ENCODE data around the gene HYCC1.

The HYCC1 gene

DNA sequence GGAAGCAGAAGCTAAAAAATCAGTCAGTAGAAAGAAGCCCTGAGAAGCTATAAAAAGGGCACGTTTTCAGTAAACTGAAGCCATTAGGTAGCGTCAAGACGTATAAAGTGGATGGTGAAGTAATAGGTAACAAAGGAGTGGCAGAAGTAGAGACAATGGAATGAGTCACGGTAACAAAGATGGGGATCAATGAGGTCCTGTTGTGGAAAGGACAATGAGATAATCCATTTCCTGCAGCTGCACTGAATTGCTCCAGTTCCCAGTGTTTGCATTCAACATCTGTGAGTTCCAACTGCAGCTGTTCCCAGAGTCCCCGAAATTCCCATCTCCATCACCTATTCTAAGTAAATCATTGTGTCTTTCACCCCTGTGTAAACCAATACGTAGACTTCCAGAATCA, 4.8 kb upstream of the HYCC1 start:
- in situ Hi-C loops (cut with MboI; ENCODE audit: low pct_unique_long_range_greater_than_20kb, low sequenced_read_pairs) = no loop called here
- no peak for DNase-seq

DNA sequence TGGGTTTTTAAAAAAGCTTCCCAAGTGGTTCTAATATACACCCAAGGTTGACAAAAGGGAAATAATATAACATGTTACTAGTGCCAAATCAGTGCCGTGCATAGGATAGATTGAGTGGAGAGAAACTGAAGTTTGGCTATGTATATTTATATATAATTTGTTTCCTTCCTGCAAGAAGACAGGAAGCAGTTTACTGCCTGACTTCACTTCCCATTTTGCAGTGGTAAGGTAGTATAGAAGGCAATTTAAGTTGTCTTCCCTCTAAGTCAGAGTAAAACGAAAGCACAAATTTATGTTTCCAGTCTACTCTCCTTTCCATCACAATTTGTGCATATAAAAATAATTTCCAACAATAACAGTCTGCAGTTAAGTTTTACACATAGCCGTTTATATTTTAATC, 3.4 kb upstream of the HYCC1 start:
- in situ Hi-C loops (cut with MboI; ENCODE audit: low pct_unique_long_range_greater_than_20kb, low sequenced_read_pairs) = no loop called here
- DNase-seq = peak; percentile 61

DNA sequence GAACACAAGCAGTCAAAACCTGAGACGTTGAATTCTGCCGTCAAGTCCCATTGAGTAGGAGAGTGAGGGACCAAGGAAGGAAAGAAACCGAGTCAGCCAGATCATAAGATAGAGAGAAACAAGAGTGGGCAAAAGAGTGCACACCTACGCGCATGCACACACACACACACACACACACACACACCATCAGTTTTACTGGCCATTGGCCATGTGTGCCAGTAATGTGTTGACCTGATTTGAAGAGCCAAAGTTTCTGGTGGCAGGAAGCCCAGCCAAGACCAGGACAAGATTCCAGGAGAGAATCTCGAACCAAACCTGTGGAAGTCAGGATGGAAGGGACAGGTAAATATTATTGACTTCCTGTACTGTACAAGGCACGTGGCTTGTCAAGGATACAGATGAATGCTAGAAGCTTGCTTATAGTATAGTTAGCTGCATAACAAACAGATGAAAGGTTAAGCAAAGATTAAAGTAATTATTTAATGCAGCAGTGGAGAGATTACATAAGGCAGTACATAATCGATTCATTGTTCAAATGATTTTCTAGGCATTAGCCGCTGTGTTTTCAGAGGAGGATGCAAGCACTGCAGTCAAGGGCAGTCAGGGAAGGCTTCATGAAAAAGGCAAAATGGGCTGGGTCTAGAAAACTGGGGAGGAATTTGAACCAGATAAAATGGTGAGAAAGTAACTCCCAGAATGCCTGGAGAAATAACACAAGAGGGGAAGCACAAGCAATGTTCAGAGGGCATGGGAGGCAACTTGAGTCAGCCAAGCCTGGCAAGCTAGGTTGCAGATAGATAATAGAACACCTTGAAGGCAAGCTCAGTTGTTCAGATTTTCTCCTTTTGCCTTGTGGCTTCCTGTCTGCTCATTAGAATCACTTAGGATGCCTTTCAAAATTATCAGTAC, 2.7 kb upstream of the HYCC1 start:
- DNase-seq = no peak
- in situ Hi-C loops (cut with MboI; ENCODE audit: low pct_unique_long_range_greater_than_20kb, low sequenced_read_pairs) = no loop called here

DNA sequence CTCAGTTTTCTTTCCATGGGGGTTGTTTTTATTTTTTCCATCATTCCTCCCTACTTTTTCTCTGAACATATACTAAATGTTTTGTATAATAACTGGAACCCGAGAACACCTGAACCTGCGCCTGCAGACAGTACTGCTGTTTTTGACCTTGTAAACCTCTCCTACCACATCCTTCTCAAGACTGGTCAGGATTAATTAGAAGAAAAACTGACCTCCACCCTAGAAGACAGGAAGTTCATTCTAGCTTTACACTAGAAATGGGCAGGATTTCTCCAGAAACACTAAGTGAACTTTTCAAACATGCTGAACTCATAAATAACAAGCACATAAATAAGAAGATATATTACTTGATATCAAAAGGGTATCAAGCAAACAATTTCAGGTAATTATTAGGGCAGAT, 751 bp upstream of the HYCC1 start:
- in situ Hi-C loops (cut with MboI; ENCODE audit: low pct_unique_long_range_greater_than_20kb, low sequenced_read_pairs) = no loop called here
- peak; percentile 8 for DNase-seq

DNA sequence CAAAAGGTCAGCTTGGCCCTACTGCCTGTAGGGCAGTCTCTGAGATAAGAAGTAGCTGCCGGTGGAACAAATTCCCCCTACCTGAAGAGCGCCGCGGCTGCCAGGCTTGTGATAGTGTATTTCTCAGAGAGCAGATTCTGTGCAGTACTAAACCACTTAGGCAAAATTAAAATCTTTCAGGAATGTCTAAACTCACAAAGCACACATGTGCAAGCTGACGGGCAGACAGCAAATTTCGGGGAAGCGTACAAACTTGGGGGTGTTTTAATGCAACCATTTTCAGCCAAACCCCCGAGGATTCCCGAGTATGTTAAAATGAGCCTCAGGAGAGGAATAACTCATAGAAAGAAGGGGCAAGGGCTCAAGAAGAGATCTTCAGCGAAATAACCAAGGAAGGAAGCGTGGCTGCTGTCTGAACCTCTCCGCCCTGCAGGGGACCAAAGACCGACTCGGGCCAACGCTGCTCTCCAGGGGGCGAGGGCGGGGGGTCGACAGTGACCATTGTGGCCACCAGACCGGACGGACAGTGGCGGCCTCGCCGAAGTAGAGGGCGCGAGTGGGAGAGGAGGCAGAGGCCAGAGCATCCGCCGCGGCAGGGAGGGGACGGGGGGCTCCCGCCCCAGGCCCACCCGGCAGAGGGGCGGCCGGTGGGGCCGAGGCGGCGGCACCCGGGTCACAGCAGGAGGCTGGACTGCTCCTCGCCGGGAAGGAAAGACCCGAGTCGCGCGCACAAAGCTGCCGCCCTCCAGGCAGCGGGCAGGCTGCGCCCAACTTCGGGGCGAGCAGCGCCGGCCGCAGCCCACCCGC, 819 bp downstream of the HYCC1 start:
- DNase-seq = peak; percentile 53
- in situ Hi-C loops (cut with MboI; ENCODE audit: low pct_unique_long_range_greater_than_20kb, low sequenced_read_pairs) = no loop called here

DNA sequence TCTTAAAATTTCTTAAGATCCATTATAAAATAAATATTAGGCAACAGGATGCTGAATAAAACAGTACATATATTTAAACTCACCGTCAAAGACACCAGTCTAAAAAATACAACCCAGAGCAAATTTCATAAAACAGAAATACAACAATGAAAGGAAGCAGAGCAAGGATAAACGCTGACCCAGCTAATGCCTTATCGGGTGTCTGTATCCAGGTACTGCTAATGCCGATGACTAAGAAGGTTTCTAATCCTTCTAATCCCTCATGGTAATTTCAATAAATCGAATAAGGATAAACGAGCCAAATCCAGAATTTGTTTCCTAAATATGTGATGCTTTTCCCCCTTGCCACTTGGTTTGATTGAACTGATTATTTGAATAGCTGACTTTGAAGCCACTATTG, 1.7 kb downstream of the HYCC1 start:
- DNase-seq = no peak
- in situ Hi-C loops (cut with MboI; ENCODE audit: low pct_unique_long_range_greater_than_20kb, low sequenced_read_pairs) = no loop called here

DNA sequence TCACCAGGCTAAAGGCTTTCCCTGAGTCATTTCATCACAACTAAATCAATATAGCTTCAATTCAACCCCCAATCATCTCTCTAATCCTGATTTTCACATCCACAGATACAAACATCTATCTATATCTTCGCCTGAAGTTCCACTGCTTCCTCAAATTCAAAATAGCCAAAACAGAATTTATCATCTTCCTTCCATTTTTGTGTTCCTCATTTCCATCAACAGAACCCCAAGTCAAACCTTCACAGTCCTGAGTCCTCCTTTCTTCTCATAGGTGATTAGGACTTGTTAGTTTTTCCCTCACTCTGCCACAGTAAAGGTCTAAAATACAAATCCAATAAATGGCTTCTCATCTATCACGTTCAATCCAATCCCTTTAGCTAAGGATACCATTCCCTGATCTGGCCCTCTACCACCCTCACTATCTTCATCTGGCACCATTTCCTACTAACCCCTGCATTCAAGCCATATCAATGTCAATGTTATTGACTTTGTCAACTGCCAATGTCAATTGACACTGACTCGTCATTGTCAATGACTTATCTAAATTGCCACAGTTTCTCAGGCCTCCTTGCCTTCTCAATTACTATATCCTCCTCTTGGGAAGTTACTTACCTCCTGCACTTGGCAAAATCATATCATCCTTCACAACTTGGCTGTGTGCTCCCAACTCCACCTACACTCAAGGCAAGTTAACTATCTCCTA, 2.6 kb downstream of the HYCC1 start:
- DNase-seq = peak; percentile 57
- in situ Hi-C loops (cut with MboI; ENCODE audit: low pct_unique_long_range_greater_than_20kb, low sequenced_read_pairs) = no loop called here

DNA sequence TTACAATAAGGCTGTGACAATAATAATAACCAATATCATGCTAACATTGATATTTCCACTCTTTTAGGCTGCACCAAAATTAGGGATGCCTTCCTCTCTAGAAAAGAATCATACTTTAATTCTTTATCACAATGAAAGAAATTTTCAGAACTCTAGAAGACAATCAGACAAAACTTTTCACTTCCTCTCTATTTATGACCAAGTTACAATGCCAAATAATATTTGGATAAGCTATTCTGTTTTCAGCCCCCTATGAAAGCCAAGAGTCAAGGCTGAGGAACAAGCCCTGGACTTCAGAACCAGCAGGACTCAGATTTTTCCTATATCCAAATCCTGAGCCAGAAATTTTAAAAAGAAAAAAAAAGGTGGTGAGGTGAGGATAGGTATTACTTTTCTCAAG, 4.6 kb downstream of the HYCC1 start:
- in situ Hi-C loops (cut with MboI; ENCODE audit: low pct_unique_long_range_greater_than_20kb, low sequenced_read_pairs) = no loop called here
- DNase-seq = no peak

DNA sequence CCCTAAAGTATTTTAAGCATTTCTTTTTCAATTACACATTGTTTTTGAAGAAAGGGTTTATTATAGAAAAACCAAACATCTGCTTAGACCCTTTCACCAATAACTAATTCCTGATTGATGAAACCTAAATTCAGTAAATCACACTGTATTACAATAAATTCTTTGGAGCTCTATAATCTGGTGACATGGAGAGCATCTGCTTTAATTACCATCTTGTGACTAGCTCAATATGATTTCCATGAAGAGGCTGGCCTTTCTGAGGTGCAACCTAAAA, 9.7 kb downstream of the HYCC1 start:
- in situ Hi-C loops (cut with MboI; ENCODE audit: low pct_unique_long_range_greater_than_20kb, low sequenced_read_pairs) = no loop called here
- DNase-seq = no peak

DNA sequence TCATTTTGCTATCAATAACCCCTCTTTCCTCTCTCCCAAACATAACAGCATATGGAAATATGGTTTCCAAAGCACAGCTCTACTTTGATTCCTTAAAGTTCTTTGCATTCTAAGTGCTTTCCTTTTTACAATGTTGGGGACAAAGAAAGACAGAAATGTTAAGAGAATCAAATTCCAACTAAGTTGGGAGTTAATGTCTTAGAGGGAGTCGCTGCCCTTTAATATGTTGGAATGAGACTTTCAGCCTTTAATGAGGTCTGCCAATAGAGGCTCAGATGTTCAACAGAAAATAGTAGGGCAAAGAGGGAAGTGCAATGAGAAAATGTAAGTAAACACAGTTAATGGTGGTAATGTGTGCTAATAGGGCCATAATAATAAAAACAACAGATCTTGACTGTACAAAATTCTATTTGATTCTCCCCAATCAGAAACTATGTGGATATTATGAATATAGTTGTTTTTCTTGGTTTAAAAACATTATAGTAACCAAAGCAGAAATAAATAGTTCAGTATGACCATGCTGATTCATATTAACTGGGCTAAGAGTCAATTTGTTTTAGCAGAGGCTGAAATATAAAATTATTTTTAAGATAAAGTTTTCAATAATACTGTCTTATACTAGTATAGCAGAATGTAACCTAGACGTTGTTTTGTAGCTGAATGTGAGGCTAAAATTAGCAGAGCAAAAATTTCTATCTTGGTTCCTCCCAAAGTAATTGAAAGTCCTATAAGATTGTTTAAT, 10.3 kb downstream of the HYCC1 start:
- in situ Hi-C loops (cut with MboI; ENCODE audit: low pct_unique_long_range_greater_than_20kb, low sequenced_read_pairs) = no loop called here
- no peak for DNase-seq

DNA sequence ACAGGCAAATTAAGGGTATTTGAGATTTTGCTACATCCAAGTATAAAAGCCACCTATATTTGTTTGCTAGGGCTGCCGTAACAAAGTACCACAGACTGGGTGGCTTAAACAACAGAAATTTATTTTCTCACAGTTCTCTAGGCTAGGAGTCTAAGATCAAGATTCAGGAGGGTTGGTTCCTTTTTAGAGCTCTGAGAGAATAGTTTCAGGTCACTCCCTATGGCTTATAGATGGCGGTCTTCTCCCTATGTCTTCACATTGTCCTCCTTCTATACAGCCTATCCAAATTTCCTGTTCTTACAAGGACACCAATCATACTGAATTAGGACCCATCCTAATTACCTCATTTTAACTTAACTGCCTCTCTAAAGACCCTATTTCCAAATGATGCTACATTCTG, 11.2 kb downstream of the HYCC1 start:
- no peak for DNase-seq
- in situ Hi-C loops (cut with MboI; ENCODE audit: low pct_unique_long_range_greater_than_20kb, low sequenced_read_pairs) = no loop called here

DNA sequence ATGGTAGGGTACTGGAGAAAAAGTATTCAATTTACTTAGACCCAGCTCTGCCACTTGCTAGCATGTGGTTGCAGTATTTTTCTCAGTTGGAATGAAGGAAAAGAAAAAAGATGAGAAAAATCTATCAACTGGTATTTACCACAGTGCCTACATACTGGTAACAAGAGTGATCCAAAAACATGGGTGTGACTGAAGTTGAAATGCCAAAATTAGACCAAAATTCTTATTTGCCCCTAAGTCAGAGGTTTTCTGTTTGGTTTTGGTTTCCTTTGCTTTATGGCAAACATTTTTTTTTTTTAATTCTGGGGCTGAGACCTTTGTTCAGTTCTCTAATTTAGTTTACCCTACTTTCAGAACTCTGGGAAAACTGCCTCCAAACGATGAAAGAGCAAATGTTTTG, 12.3 kb downstream of the HYCC1 start:
- DNase-seq = no peak
- in situ Hi-C loops (cut with MboI; ENCODE audit: low pct_unique_long_range_greater_than_20kb, low sequenced_read_pairs) = no loop called here

DNA sequence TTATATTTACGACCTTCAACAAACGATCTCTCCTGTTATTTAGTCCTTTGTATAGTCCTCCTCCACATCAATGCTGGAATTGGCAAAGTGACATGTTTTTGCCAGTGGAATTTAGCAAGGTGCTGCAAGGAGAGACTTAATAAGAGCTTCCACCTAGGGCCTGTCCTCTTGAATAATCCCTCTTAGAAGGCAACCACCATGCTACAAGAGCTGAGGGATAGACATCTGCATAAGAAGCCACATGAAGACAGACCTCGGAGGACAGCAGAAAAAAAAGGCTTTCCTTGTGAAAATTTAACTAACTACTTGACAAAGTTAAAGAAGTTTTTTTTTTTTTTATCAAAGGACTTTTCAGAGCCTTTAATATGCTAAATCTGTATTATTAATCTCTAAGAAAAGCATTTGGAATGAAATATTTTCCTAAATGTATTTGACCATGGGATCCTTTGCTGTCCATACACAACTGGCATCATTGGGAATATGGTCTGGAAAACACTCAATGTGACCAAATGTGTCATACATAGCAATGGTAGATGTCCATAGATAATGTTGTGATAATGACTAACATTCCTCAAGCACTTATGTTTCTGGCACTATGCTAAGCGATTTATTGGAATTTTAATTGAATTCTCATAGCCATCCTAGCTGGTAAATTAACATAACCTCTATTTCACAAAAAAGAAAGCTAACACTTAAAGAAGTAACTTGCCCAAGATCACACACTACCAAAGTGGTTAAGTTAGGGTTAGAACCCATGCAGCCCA, 13.2 kb downstream of the HYCC1 start:
- in situ Hi-C loops (cut with MboI; ENCODE audit: low pct_unique_long_range_greater_than_20kb, low sequenced_read_pairs) = no loop called here
- no peak for DNase-seq

DNA sequence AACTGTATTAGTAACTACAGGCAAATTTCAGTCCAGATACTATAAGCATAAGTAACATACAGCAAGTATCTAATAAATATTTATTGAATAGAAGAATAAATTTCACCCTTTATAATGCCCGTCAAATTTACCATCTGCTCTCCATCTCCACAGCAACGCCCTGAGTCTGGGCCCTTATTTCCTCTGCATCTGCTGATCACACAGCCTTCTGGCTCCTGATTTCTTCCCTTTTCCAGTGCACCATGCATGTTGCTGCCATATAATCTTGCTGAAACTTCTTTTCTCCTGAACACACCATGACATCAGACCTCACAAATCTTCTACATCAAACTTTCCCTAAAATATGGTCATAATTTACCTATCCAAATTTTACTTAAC, 15.4 kb downstream of the HYCC1 start:
- in situ Hi-C loops (cut with MboI; ENCODE audit: low pct_unique_long_range_greater_than_20kb, low sequenced_read_pairs) = no loop called here
- DNase-seq = peak; percentile 16

DNA sequence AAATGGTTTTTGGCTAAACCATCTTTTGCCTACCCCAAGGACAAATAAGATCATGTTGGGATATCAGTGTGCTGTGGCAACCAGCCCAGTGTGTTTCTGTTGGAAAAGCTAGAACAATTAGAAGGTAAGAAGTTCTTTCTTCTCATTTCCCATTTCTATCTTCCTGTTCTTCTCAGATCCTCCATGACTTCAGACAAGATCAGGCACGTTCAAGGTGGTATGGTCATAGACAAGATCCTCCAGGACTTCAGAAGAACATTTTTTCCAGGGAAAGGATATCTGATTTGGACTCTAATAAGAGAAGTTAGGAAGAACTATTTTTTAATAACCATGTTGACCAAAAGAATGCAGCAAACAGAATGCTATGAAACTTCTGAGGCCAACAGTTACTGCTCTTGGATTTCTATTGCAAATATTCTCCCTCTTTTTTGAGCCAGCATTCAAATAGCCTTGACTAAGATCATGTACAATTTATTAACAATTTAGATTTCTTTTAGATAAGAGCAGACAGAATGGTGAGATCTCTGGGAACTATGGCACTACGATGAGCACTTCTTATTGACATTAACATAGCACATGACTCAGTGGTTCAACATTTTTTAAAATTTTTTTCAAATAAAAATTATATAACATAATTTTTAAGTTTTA, 15.9 kb downstream of the HYCC1 start:
- in situ Hi-C loops (cut with MboI; ENCODE audit: low pct_unique_long_range_greater_than_20kb, low sequenced_read_pairs) = no loop called here
- no peak for DNase-seq

DNA sequence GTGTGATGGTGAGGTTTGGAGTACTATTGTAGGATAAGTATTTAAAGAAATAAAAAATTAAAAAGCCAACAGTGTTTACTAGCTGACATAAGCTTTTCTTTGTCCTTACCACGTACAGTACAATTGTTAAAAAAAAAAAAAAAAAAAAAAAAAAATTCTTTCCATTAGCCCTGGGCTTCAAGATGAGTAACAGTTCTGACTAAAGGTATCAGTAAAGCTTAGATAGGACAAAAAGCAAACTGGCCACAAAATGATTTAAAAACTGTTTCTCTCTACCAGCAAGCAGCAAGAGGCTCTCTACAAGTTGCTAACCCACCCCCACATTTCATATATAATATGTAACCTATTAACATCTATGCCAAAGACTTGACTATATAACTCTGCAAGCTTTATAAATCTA, 17.5 kb downstream of the HYCC1 start:
- DNase-seq = peak; percentile 25

DNA sequence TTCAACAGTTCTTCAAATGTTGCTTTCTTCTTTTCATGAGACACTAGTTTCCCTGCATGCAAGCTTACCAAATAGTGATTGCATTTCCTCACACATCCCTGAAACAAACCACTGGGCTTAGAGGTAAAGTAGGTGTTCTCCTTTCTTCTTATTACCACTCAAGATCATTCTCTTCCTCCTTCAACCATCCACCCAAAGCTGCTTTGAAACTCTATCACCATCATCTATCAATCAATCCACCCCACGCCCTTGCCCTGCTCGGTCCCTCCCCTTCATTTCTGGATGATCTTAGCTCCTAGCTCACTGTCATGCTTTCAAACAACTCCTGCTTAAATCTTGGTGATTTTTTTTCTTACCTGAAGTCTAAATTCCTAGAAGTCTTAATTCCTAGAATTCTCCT, 18.9 kb downstream of the HYCC1 start:
- in situ Hi-C loops (cut with MboI; ENCODE audit: low pct_unique_long_range_greater_than_20kb, low sequenced_read_pairs) = no loop called here
- DNase-seq = no peak

More for the DNA sequence above, 17.5 kb downstream of the HYCC1 start:
- in situ Hi-C loops (cut with MboI; ENCODE audit: low pct_unique_long_range_greater_than_20kb, low sequenced_read_pairs) = no loop called here

Measured in KBM-7 (cell line).